Ammon's horn (tissue), 1 donor: ENCODE results near the gene FADS2.

ENCODE experiments used
- DNase-seq: peaks from one replicate; pipeline ENCODE4 v3.0.0-alpha.2; 2016; ENCODE audit warnings: low spot score

Gene FADS2

GRCh38 chr11:61846362-61847020 is 18.4 kb downstream of the FADS2 start:
- no peak for DNase-seq

GRCh38 chr11:61847914-61848581 is 19.9 kb downstream of the FADS2 start:
- no peak for DNase-seq

- DNase-seq: no peak
Observed at GRCh38 chr11:61848631-61849030, 20.5 kb downstream of the FADS2 start.

- DNase-seq: peak; percentile 62
Observed at GRCh38 chr11:61850687-61851086, 22.6 kb downstream of the FADS2 start.

- peak; percentile 68 for DNase-seq
Observed at GRCh38 chr11:61851113-61851899, 23.2 kb downstream of the FADS2 start.

- DNase-seq: no peak
Observed at GRCh38 chr11:61851900-61852295, 23.8 kb downstream of the FADS2 start.

- peak; percentile 74 for DNase-seq
Observed at GRCh38 chr11:61853698-61854169, 25.6 kb downstream of the FADS2 start.

- no peak for DNase-seq
Observed at GRCh38 chr11:61854206-61854895, 26.3 kb downstream of the FADS2 start.

- DNase-seq: no peak
Observed at GRCh38 chr11:61854966-61855714, 27.0 kb downstream of the FADS2 start.

GRCh38 chr11:61855939-61856680 is 28.0 kb downstream of the FADS2 start:
- no peak for DNase-seq

GRCh38 chr11:61860054-61860903 is 32.2 kb downstream of the FADS2 start:
- no peak for DNase-seq

- no peak for DNase-seq
Observed at GRCh38 chr11:61861634-61862033, 33.5 kb downstream of the FADS2 start.

- DNase-seq: no peak
Observed at GRCh38 chr11:61862714-61863547, 34.8 kb downstream of the FADS2 start.

GRCh38 chr11:61863548-61864081 is 35.5 kb downstream of the FADS2 start:
- DNase-seq: no peak

GRCh38 chr11:61864814-61865775 is 37.0 kb downstream of the FADS2 start:
- no peak for DNase-seq

- DNase-seq: no peak
Observed at GRCh38 chr11:61866231-61866957, 38.3 kb downstream of the FADS2 start.

GRCh38 chr11:61866958-61867343 is 38.9 kb downstream of the FADS2 start:
- DNase-seq: no peak
